Neural progenitor cell (in vitro differentiated cells): ENCODE data around the gene FALEC. TPM values are rescaled to one million over a fixed set of nuclear protein-coding genes. Genes with fewer than 3 reads are reported as not detected.

Experiments used
- DNase-seq: peaks from one replicate; pipeline ENCODE4 v3.0.0-alpha.2; 2016; ENCODE audit warnings: low spot score
- H2AFZ ChIP-seq: fragments of 200-600 bp; sonication (generic); replicated peaks from 2 replicates; pipeline ENCODE4 v1.6.1; 2016; ENCODE audit warnings: antibody characterized with exemption
- H3F3A ChIP-seq: fragments of 200-600 bp; sonication (generic); 2 replicates; pipeline ENCODE4 v1.6.1; 2016; ENCODE audit warnings: antibody characterized with exemption, low read depth
- H3K27ac ChIP-seq: fragments of 200-600 bp; sonication (generic); 2 replicates; pipeline ENCODE4 v1.5.1; 2016; ENCODE audit warnings: mild to moderate bottlenecking
- H3K27me3 ChIP-seq: fragments of 200-600 bp; sonication (generic); 2 replicates; pipeline ENCODE4 v1.6.1; 2016; ENCODE audit warnings: mild to moderate bottlenecking, moderate library complexity
- H3K36me3 ChIP-seq: fragments of 200-600 bp; sonication (generic); 2 replicates; pipeline ENCODE4 v1.5.1; 2016
- H3K4me1 ChIP-seq: fragments of 200-600 bp; sonication (generic); 2 replicates; pipeline ENCODE4 v1.6.1; 2016; ENCODE audit warnings: mixed run types
- H3K4me2 ChIP-seq: fragments of 200-600 bp; sonication (generic); 2 replicates; pipeline ENCODE4 v1.6.1; 2016
- H3K4me3 ChIP-seq: fragments of 200-600 bp; sonication (generic); 2 replicates; pipeline ENCODE4 v1.5.1; 2016
- H3K79me2 ChIP-seq: fragments of 200-600 bp; sonication (generic); 2 replicates; pipeline ENCODE4 v1.6.1; 2016; ENCODE audit warnings: low read depth
- H3K9ac ChIP-seq: fragments of 200-600 bp; sonication (generic); 2 replicates; pipeline ENCODE4 v1.6.1; 2016
- H3K9me3 ChIP-seq: fragments of 200-600 bp; sonication (generic); 2 replicates; pipeline ENCODE4 v1.5.1; 2016; ENCODE audit warnings: low read depth
- H4K20me1 ChIP-seq: fragments of 200-600 bp; sonication (generic); 2 replicates; pipeline ENCODE4 v1.6.1; 2016; ENCODE audit warnings: low read depth
- H3K27ac Mint-ChIP-seq: 3 replicates; pipeline ENCODE4 v1.8.0; 2021; ENCODE audit warnings: mixed read lengths
- H3K27me3 Mint-ChIP-seq: 2 replicates; pipeline ENCODE4 v1.8.0; 2022; ENCODE audit warnings: low read depth, mild to moderate bottlenecking, inconsistent platforms, moderate library complexity, mixed read lengths; ENCODE audit not compliant: insufficient read depth
- H3K36me3 Mint-ChIP-seq: 3 replicates; pipeline ENCODE4 v1.8.0; 2021; ENCODE audit warnings: mixed read lengths
- H3K4me1 Mint-ChIP-seq: 3 replicates; pipeline ENCODE4 v1.8.0; 2021; ENCODE audit warnings: mixed read lengths
- H3K4me3 Mint-ChIP-seq: 3 replicates; pipeline ENCODE4 v1.8.0; 2021; ENCODE audit warnings: mild to moderate bottlenecking, moderate library complexity, mixed read lengths
- H3K9me3 Mint-ChIP-seq: 3 replicates; pipeline ENCODE4 v1.8.0; 2020; ENCODE audit warnings: mixed read lengths
- CTCF ChIP-seq: fragments of 200-600 bp; sonication (generic); IDR thresholded peaks from 2 replicates; pipeline ENCODE4 v1.5.1; 2017; ENCODE audit warnings: antibody characterized with exemption, mild to moderate bottlenecking
- EZH2 ChIP-seq: fragments of 200-600 bp; sonication (generic); IDR thresholded peaks from 2 replicates; pipeline ENCODE4 v1.6.1; 2017; ENCODE audit warnings: antibody characterized with exemption, mild to moderate bottlenecking, moderate library complexity
- EZH2phosphoT487 ChIP-seq: fragments of 200-600 bp; sonication (generic); IDR thresholded peaks from 2 replicates; pipeline ENCODE4 v1.6.1; 2017; ENCODE audit warnings: antibody characterized with exemption
- total RNA-seq: library from RNA; depleted of rRNA; stranded (reverse); fragments of >200 nt; gene quantifications from 2 replicates; pipeline ENCODE4 v1.2.3, GENCODE V29; 2015; ENCODE audit warnings: low replicate concordance

The FALEC gene
- total RNA-seq, 1 donor from 2014 or later: not detected

- Histone ChIP-seq H3K79me2 (no peaks in the 10 kb centered on the region), H3K4me1 (peaks cover 13% of the 10 kb centered on the region), H3K27ac (no peak overlapping the region), H4K20me1 (no peaks in the 10 kb centered on the region), H3K4me2 (peak overlapping the region; percentile 79), H3K9me3 (no peaks in the 10 kb centered on the region), H2AFZ (peak overlapping the region; percentile 85), H3F3A (peaks cover 24% of the 10 kb centered on the region), H3K27me3 (no peaks in the 10 kb centered on the region), H3K36me3 (no peaks in the 10 kb centered on the region), H3K4me3 (peak overlapping the region; percentile 66), H3K9ac (no peak overlapping the region)
- no peak for DNase-seq
- Mint-ChIP-seq H3K27me3 (peaks cover 4% of the 10 kb centered on the region), H3K4me3 (peak overlapping the region; percentile 92), H3K4me1 (peaks cover 21% of the 10 kb centered on the region), H3K9me3 (no peaks in the 10 kb centered on the region), H3K36me3 (peaks cover 11% of the 10 kb centered on the region), H3K27ac (no peak overlapping the region)
- TF ChIP-seq EZH2phosphoT487 (no peak), CTCF (no peak), EZH2 (no peak)
Measured at GRCh38 chr1:150516616-150517015, 1.1 kb downstream of the FALEC start.

GRCh38 chr1:150521196-150521968 is 5.8 kb downstream of the FALEC start:
- TF ChIP-seq CTCF (no peak), EZH2 (no peak), EZH2phosphoT487 (no peak)
- Histone ChIP-seq H3K9me3 (no peaks in the 10 kb centered on the region), H3K4me2 (no peak overlapping the region), H3K27ac (no peak overlapping the region), H3K27me3 (no peaks in the 10 kb centered on the region), H3K4me1 (peaks cover 9% of the 10 kb centered on the region), H3K79me2 (no peaks in the 10 kb centered on the region), H3K36me3 (no peaks in the 10 kb centered on the region), H3F3A (peaks cover 8% of the 10 kb centered on the region), H2AFZ (no peak overlapping the region), H3K4me3 (no peak overlapping the region), H3K9ac (no peak overlapping the region), H4K20me1 (no peaks in the 10 kb centered on the region)
- no peaks in the 10 kb centered on the region for H3K9me3 Mint-ChIP-seq
- no peaks in the 10 kb centered on the region for H3K36me3 Mint-ChIP-seq
- H3K27ac Mint-ChIP-seq: no peak overlapping the region
- no peaks in the 10 kb centered on the region for H3K27me3 Mint-ChIP-seq
- no peak overlapping the region for H3K4me3 Mint-ChIP-seq
- H3K4me1 Mint-ChIP-seq: peaks cover 5% of the 10 kb centered on the region
- DNase-seq: no peak

GRCh38 chr1:150525348-150525747 is 9.8 kb downstream of the FALEC start:
- Histone ChIP-seq H3K27me3 (no peaks in the 10 kb centered on the region), H4K20me1 (no peaks in the 10 kb centered on the region), H3K36me3 (no peaks in the 10 kb centered on the region), H3K79me2 (no peaks in the 10 kb centered on the region), H3F3A (no peaks in the 10 kb centered on the region), H3K9me3 (no peaks in the 10 kb centered on the region), H2AFZ (no peak overlapping the region), H3K4me3 (no peak overlapping the region), H3K4me1 (no peaks in the 10 kb centered on the region), H3K27ac (no peak overlapping the region), H3K9ac (no peak overlapping the region), H3K4me2 (no peak overlapping the region)
- H3K27ac Mint-ChIP-seq: no peak overlapping the region
- no peaks in the 10 kb centered on the region for H3K36me3 Mint-ChIP-seq
- no peaks in the 10 kb centered on the region for H3K27me3 Mint-ChIP-seq
- H3K4me3 Mint-ChIP-seq: no peak overlapping the region
- TF ChIP-seq CTCF: no peak
- no peak for TF ChIP-seq EZH2
- no peak for TF ChIP-seq EZH2phosphoT487
- no peaks in the 10 kb centered on the region for H3K4me1 Mint-ChIP-seq
- no peaks in the 10 kb centered on the region for H3K9me3 Mint-ChIP-seq
- DNase-seq: no peak
